Body of pancreas (tissue), 4 donors: ENCODE data around the gene STMP1. TPM values are rescaled to one million over a fixed set of nuclear protein-coding genes. Genes with fewer than 3 reads are reported as not detected.

Experiments used
- ATAC-seq: fragments of 150-250 bp; one replicate; pipeline ENCODE4 v1.9.1; 2016
- DNase-seq, 4 donors: peaks; one replicate each; pipeline ENCODE4 v3.0.0-alpha.2; 2019
- H3K27ac ChIP-seq, 4 donors: fragments of 200-600 bp; sonication (generic); 1 replicate in 3 of 4; 2 replicates in 1 of 4; pipeline versions ENCODE4 v1.5.1 to v1.6.1; 2016 to 2019; ENCODE audit warnings: mild to moderate bottlenecking in 1 of 4, mixed read lengths in 1 of 4, moderate library complexity in 1 of 4
- H3K27me3 ChIP-seq, 2 donors: fragments of 200-600 bp; sonication (generic); one replicate each; pipeline ENCODE4 v1.6.0; 2016; ENCODE audit warnings: mild to moderate bottlenecking in 1 of 2
- H3K36me3 ChIP-seq, 2 donors: fragments of 200-600 bp; sonication (generic); replicated peaks in 1 of 2; 2 replicates each; pipeline ENCODE4 v1.5.1; 2016; ENCODE audit warnings: low read depth in 2 of 2; ENCODE audit not compliant: insufficient read depth in 1 of 2
- H3K4me1 ChIP-seq: fragments of 200-600 bp; sonication (generic); one replicate; pipeline ENCODE4 v1.6.0; 2016
- H3K4me3 ChIP-seq, 2 donors: fragments of 200-600 bp; sonication (generic); 1 replicate in 1 of 2; 2 replicates in 1 of 2; pipeline ENCODE4 v1.5.1; 2016 to 2019
- H3K9me3 ChIP-seq, 3 donors: fragments of 200-600 bp; sonication (generic); 1 replicate in 2 of 3; 2 replicates in 1 of 3; pipeline ENCODE4 v1.5.1; 2016
- POLR2A ChIP-seq, 3 donors: fragments of 450-650 bp; IDR thresholded peaks; one replicate each; pipeline ENCODE4 v1.6.1; 2016; ENCODE audit warnings: antibody characterized with exemption in 3 of 3, mild to moderate bottlenecking in 2 of 3
- WGBS, 2 donors: methylation state at CpG; one replicate each; pipeline ENCODE4 v1.1.5; 2017; 5-methylcytosine and 5-hydroxymethylcytosine counted together
- intact Hi-C: fragments of 100-400 bp; cut with DNase I; formaldehyde crosslinking; loops from one replicate; pipeline ENCODE4 v1.15.1; 2023
- total RNA-seq, 2 donors: library from RNA; depleted of rRNA; stranded (reverse); fragments of >200 nt; gene quantifications; one replicate each; pipeline ENCODE4 v1.1.0, GENCODE V29; 2016
- TF ChIP-seq, protein P1 (sequence below), 7 experiments: fragments of 450-650 bp in 4 of 7; fragments of 200-600 bp in 3 of 7; sonication (generic) in 3 of 7; IDR thresholded peaks; one replicate each; pipeline ENCODE4 v1.5.1; 2016 to 2019; ENCODE audit warnings: antibody characterized with exemption in 7 of 7

Gene STMP1
- total RNA-seq, 2 donors from 2014 or later: 10.5 to 15.6 TPM

GRCh38 chr7:135716677-135717238 is 54.4 kb downstream of the STMP1 start:
- intact Hi-C loops: no loop called here
- H3K9me3 ChIP-seq: no peaks in the 10 kb centered on the region
- no peak for ATAC-seq
- no peak overlapping the region for H3K4me3 ChIP-seq
- TF ChIP-seq, protein P1, sequence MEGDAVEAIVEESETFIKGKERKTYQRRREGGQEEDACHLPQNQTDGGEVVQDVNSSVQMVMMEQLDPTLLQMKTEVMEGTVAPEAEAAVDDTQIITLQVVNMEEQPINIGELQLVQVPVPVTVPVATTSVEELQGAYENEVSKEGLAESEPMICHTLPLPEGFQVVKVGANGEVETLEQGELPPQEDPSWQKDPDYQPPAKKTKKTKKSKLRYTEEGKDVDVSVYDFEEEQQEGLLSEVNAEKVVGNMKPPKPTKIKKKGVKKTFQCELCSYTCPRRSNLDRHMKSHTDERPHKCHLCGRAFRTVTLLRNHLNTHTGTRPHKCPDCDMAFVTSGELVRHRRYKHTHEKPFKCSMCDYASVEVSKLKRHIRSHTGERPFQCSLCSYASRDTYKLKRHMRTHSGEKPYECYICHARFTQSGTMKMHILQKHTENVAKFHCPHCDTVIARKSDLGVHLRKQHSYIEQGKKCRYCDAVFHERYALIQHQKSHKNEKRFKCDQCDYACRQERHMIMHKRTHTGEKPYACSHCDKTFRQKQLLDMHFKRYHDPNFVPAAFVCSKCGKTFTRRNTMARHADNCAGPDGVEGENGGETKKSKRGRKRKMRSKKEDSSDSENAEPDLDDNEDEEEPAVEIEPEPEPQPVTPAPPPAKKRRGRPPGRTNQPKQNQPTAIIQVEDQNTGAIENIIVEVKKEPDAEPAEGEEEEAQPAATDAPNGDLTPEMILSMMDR (IDR thresholded peaks at IDR 0.05): no peak
- no peak for TF ChIP-seq POLR2A (IDR thresholded peaks at IDR 0.05)
- WGBS, 2 donors: 68% methylated on average over 9 of the region's 9 CpGs
- no peak for DNase-seq
- no peaks in the 10 kb centered on the region for H3K36me3 ChIP-seq
- H3K4me1 ChIP-seq: no peaks in the 10 kb centered on the region
- no peak overlapping the region for H3K27ac ChIP-seq
- H3K27me3 ChIP-seq: no peaks in the 10 kb centered on the region

DNA sequence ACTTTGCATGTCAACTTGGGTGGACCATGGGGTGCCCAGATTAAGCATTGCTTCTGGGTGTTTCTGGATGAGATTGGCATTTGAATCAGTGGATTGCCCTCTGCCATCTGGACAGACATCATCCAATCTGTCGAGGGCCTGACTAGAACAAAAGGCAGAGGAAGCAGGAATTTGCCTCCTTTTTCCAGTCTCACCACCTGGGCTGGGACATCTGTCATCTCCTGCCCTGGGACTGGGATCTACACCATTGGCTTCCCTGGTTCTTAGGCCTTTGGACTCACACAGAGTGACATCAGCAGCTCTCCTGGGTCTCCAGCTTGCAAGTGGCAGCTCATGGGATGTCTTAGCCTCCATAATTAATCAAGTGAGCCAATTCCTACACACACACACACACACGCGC is 55.4 kb downstream of the STMP1 start:
- H3K9me3 ChIP-seq: no peaks in the 10 kb centered on the region
- H3K4me3 ChIP-seq: no peak overlapping the region
- 45 to 96% methylated on average over 2 to 3 of the region's 3 CpGs for WGBS, 2 donors
- H3K27ac ChIP-seq: no peak overlapping the region
- intact Hi-C loops: no loop called here
- DNase-seq: no peak
- H3K4me1 ChIP-seq: no peaks in the 10 kb centered on the region
- ATAC-seq: no peak
- no peaks in the 10 kb centered on the region for H3K27me3 ChIP-seq
- no peaks in the 10 kb centered on the region for H3K36me3 ChIP-seq
- TF ChIP-seq, protein P1 (IDR thresholded peaks at IDR 0.05): no peak
- TF ChIP-seq POLR2A (IDR thresholded peaks at IDR 0.05): no peak

- intact Hi-C loops: no loop called here
- H3K4me1 ChIP-seq: no peaks in the 10 kb centered on the region
- TF ChIP-seq POLR2A (IDR thresholded peaks at IDR 0.05): no peak
- TF ChIP-seq, protein P1 (IDR thresholded peaks at IDR 0.05): no peak
- H3K27ac ChIP-seq: no peak overlapping the region
- DNase-seq (no peak), ATAC-seq (no peak)
- no peak overlapping the region for H3K4me3 ChIP-seq
- WGBS, 2 donors: 44 to 77% methylated on average over 2 of the region's 2 CpGs
- no peaks in the 10 kb centered on the region for H3K9me3 ChIP-seq
- no peaks in the 10 kb centered on the region for H3K27me3 ChIP-seq
- no peaks in the 10 kb centered on the region for H3K36me3 ChIP-seq
These were observed 55.9 kb downstream of the STMP1 start for GRCh38 chr7:135718219-135718618.

GRCh38 chr7:135718794-135719437 is 56.6 kb downstream of the STMP1 start:
- TF ChIP-seq POLR2A (IDR thresholded peaks at IDR 0.05): no peak
- TF ChIP-seq, protein P1 (IDR thresholded peaks at IDR 0.05): no peak
- WGBS, 2 donors: 32 to 47% methylated on average over 7 of the region's 7 CpGs
- no peaks in the 10 kb centered on the region for H3K36me3 ChIP-seq
- H3K4me1 ChIP-seq: no peaks in the 10 kb centered on the region
- no peaks in the 10 kb centered on the region for H3K9me3 ChIP-seq
- no peak overlapping the region for H3K4me3 ChIP-seq
- ATAC-seq: no peak
- intact Hi-C loops: no loop called here
- DNase-seq: no peak
- H3K27ac ChIP-seq: no peak overlapping the region
- no peaks in the 10 kb centered on the region for H3K27me3 ChIP-seq

- H3K36me3 ChIP-seq: no peaks in the 10 kb centered on the region
- H3K27ac ChIP-seq: no peak overlapping the region
- TF ChIP-seq POLR2A (IDR thresholded peaks at IDR 0.05): no peak
- TF ChIP-seq, protein P1 (IDR thresholded peaks at IDR 0.05): no peak
- no peaks in the 10 kb centered on the region for H3K4me1 ChIP-seq
- intact Hi-C loops: no loop called here
- WGBS, 2 donors: 52 to 72% methylated on average over 2 of the region's 2 CpGs
- no peaks in the 10 kb centered on the region for H3K27me3 ChIP-seq
- no peak overlapping the region for H3K4me3 ChIP-seq
- H3K9me3 ChIP-seq: no peaks in the 10 kb centered on the region
- no peak for DNase-seq
- no peak for ATAC-seq
These were observed 57.4 kb downstream of the STMP1 start for GRCh38 chr7:135719688-135720087.
